ENCODE results near the gene IFNAR1.
"Not testable (repeated sequence)": the region's sequence is repeated elsewhere in the genome, so short reads cannot be mapped to it uniquely, and the experiment has no call there.

IFNAR1 gene

GRCh38 chr21:33355996-33356395 lies 31.2 kb downstream of the IFNAR1 start:
- DNase-seq (ENCODE audit: low read depth in 2 of 2): no peak
- no peak for TF ChIP-seq CTCF (IDR thresholded peaks at IDR 0.05; ENCODE audit: low read depth, low read length)

GRCh38 chr21:33357177-33357576 lies 32.4 kb downstream of the IFNAR1 start:
- TF ChIP-seq CTCF (IDR thresholded peaks at IDR 0.05; ENCODE audit: low read depth, low read length): no peak
- no peak for DNase-seq (ENCODE audit: low read depth in 2 of 2)
- H3K4me3 ChIP-seq (replicated peaks in 1 of 2; ENCODE audit: low read depth in 2 of 2, low read length in 2 of 2): no peak overlapping the region

More at GRCh38 chr21:33355996-33356395, 31.2 kb downstream of the IFNAR1 start:
- H3K4me3 ChIP-seq (replicated peaks in 1 of 2; ENCODE audit: low read depth in 2 of 2, low read length in 2 of 2): no peak overlapping the region

GRCh38 chr21:33359446-33359845 lies 34.7 kb downstream of the IFNAR1 start:
- no peak for DNase-seq (ENCODE audit: low read depth in 2 of 2)
- H3K4me3 ChIP-seq (replicated peaks in 1 of 2; ENCODE audit: low read depth in 2 of 2, low read length in 2 of 2): no peak overlapping the region
- no peak for TF ChIP-seq CTCF (IDR thresholded peaks at IDR 0.05; ENCODE audit: low read depth, low read length)

- H3K4me3 ChIP-seq (replicated peaks in 1 of 2; ENCODE audit: low read depth in 2 of 2, low read length in 2 of 2): no peak overlapping the region
- DNase-seq (ENCODE audit: low read depth in 2 of 2): peak; percentile 77 to 78
- TF ChIP-seq CTCF (IDR thresholded peaks at IDR 0.05; ENCODE audit: low read depth, low read length): no peak
Measured at GRCh38 chr21:33360281-33360680, 35.5 kb downstream of the IFNAR1 start.

GRCh38 chr21:33360881-33361602 lies 36.3 kb downstream of the IFNAR1 start:
- TF ChIP-seq CTCF (IDR thresholded peaks at IDR 0.05; ENCODE audit: low read depth, low read length): peak; percentile 88
- H3K4me3 ChIP-seq (replicated peaks in 1 of 2; ENCODE audit: low read depth in 2 of 2, low read length in 2 of 2): no peak overlapping the region
- peak; percentile 65 to 81 for DNase-seq (ENCODE audit: low read depth in 2 of 2)

- DNase-seq (ENCODE audit: low read depth in 2 of 2): no peak
- TF ChIP-seq CTCF (IDR thresholded peaks at IDR 0.05; ENCODE audit: low read depth, low read length): no peak
- H3K4me3 ChIP-seq (replicated peaks in 1 of 2; ENCODE audit: low read depth in 2 of 2, low read length in 2 of 2): no peak overlapping the region
Measured at GRCh38 chr21:33362044-33362555, 37.3 kb downstream of the IFNAR1 start.

GRCh38 chr21:33363911-33364609 lies 39.3 kb downstream of the IFNAR1 start:
- not testable (repeated sequence) for DNase-seq (ENCODE audit: low read depth in 2 of 2); H3K4me3 ChIP-seq (replicated peaks in 1 of 2; ENCODE audit: low read depth in 2 of 2, low read length in 2 of 2)

All from cardiac fibroblast (primary cell).